ENCODE measurements around the gene PDGFRB.

GRCh38 chr5:150116667-150117400 is 38.8 kb downstream of the PDGFRB start:
- no peak for TF ChIP-seq TAF1 (IDR thresholded peaks at IDR 0.05; ENCODE audit: low read depth)
- TF ChIP-seq MAX (IDR thresholded peaks at IDR 0.05) = no peak
- no peak for TF ChIP-seq NFIC (IDR thresholded peaks at IDR 0.05)
- TF ChIP-seq FOXM1 (IDR thresholded peaks at IDR 0.05; ENCODE audit: borderline replicate concordance, low read depth) = no peak
- TF ChIP-seq REST (IDR thresholded peaks at IDR 0.05; ENCODE audit: low read depth) = no peak
- TF ChIP-seq EP300 (IDR thresholded peaks at IDR 0.05; ENCODE audit: borderline replicate concordance) = no peak
- TF ChIP-seq TCF12 (IDR thresholded peaks at IDR 0.05; ENCODE audit: low read depth) = no peak
- TF ChIP-seq RAD21 (IDR thresholded peaks at IDR 0.05; ENCODE audit: low read depth) = no peak
